ENCODE measurements around the gene TECR.
A peak's percentile ranks its signal among the peaks of the same experiment; 100 is the strongest.
"Not testable (repeated sequence)": the region's sequence is repeated elsewhere in the genome, so short reads cannot be mapped to it uniquely, and the experiment has no call there.

TECR gene

GRCh38 chr19:14529254-14530004 lies at the start of gene TECR:
TSS of gene TECR (plus strand) at chr19:14529594. CDS start at chr19:14529697, 103 bp downstream.
- peak; percentile 100 for DNase-seq

GRCh38 chr19:14479975-14480699 lies 49.3 kb upstream of the TECR start:
- DNase-seq, result peak; percentile 65

- no peak for DNase-seq
Observed at GRCh38 chr19:14480700-14481079, 48.7 kb upstream of the TECR start.

GRCh38 chr19:14482172-14482941 lies 47.0 kb upstream of the TECR start:
- no peak for DNase-seq

GRCh38 chr19:14487370-14488125 lies 41.8 kb upstream of the TECR start:
- no peak for DNase-seq

GRCh38 chr19:14492756-14493337 lies 36.5 kb upstream of the TECR start:
- DNase-seq, result no peak

GRCh38 chr19:14494411-14494810 lies 35.0 kb upstream of the TECR start:
- DNase-seq, result no peak

- no peak for DNase-seq
Observed at GRCh38 chr19:14494910-14495671, 34.3 kb upstream of the TECR start.

GRCh38 chr19:14495672-14496028 lies 33.7 kb upstream of the TECR start:
- no peak for DNase-seq

GRCh38 chr19:14496029-14496833 lies 33.2 kb upstream of the TECR start, which contains the start of gene GIPC1:
TSS of gene GIPC1 (minus strand) at chr19:14496127. CDS start at chr19:14482976, 13,151 bp downstream.
- DNase-seq, result peak; percentile 79

- no peak for DNase-seq
Observed at GRCh38 chr19:14496834-14497227, 32.6 kb upstream of the TECR start.

- no peak for DNase-seq
Observed at GRCh38 chr19:14497228-14497921, 32.0 kb upstream of the TECR start.

GRCh38 chr19:14502334-14503092 lies 26.9 kb upstream of the TECR start:
- no peak for DNase-seq

GRCh38 chr19:14503285-14503684 lies 26.1 kb upstream of the TECR start:
- no peak for DNase-seq

GRCh38 chr19:14504575-14504974 lies 24.8 kb upstream of the TECR start:
- not testable (repeated sequence) for DNase-seq

- DNase-seq, result peak; percentile 74
Observed at GRCh38 chr19:14505488-14506239, 23.7 kb upstream of the TECR start.

- DNase-seq, result no peak
Observed at GRCh38 chr19:14507704-14508542, 21.5 kb upstream of the TECR start.
